Measurements from ENCODE around the gene KIAA0753.

Gene KIAA0753

GRCh38 chr17:6641247-6641863 lies 844 bp upstream of the KIAA0753 start:
- Mint-ChIP-seq H3K36me3 (peaks cover 7 to 30% of the 10 kb centered on the region in 2 donors), H3K27me3 (no peaks in the 10 kb centered on the region), H3K4me1 (peaks cover 43 to 58% of the 10 kb centered on the region in 2 donors), H3K4me3 (peak overlapping the region; percentile 96 to 98), H3K9me3 (no peaks in the 10 kb centered on the region), H3K27ac (peak overlapping the region; percentile 99)
- peak; percentile 8 to 12 for ATAC-seq (replicated peaks)
- DNase-seq = no peak

DNA sequence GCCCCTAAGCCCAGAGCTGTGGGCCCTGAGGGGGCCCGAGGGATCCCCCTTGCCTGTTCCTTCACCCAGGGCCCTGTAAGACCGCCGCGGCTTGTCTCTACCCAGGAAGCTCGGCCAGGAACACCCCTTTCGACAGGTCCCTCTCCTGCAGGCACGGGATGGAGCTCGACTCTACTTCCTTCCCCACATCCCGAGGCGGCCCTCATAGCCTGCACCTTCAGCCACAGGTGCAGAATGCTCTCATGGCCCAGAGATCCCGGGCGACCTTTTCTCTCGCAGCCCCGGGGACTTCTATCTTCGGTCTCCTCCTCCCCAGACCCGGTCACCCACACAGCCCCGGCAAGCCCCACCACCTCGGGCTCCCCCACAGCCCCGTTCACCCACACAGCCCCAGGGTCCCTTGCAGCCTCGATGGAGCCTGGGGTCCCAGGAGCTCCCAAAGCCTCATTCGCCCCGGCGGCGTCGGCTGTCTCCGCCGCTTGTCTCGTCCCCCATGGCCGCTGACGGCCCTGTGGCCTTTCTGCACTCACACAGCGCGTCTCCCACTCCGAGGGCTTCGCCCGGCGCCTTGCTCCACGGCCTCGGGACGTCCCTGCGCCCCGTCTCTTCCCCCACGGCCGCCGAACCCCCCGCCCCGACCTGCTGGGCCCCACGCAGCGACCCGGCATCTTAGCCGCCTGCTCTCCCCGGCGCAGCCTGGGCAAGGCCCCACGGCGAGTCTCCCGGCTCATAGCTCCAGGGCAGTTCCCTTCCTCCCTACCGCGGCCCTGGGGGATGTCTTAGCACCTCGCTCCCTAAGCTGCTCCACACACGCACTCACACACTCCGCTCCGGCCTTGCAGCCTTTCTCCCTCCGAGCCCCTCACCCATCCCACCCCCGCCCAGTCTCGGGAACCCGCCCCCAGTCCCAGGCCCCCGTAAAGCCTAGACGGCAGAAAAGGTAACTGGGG lies 650 bp downstream of the KIAA0753 start:
- no peaks in the 10 kb centered on the region for H3K27me3 Mint-ChIP-seq
- H3K27ac Mint-ChIP-seq = peak overlapping the region; percentile 99
- peak overlapping the region; percentile 96 to 98 for H3K4me3 Mint-ChIP-seq
- H3K9me3 Mint-ChIP-seq = no peaks in the 10 kb centered on the region
- peaks cover 5 to 23% of the 10 kb centered on the region in 2 donors for H3K36me3 Mint-ChIP-seq
- DNase-seq (no peak), ATAC-seq (replicated peaks) (peak; percentile 52 to 53)
- peaks cover 39 to 52% of the 10 kb centered on the region in 2 donors for H3K4me1 Mint-ChIP-seq

DNA sequence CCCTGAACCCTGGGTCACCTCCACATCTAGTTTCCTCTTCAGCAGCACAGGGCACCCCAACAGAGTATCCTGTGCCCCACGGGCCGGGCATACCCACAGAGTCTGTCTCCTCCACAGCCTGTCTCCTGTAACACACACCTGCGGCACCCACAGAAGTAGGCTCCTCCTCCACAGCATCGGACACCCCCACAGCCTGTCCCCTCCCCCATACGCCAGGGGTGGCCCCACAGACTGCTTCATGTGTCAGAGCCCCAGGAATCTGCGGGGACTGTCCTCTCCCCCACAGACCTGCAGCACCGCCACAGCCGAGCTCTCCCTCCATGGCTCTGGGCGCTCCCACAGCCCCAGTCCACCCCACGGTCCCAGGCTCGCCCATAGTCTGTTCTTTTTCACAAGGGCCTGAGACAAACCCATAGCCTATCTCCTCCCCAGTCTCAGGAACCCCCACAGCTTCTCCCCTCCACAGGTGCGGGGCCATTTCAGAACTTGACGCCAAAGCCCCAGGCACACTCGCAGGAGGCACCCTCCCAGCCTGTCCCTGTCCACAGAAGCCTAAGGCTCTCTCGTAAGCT lies 1.4 kb downstream of the KIAA0753 start:
- Mint-ChIP-seq H3K36me3 (peaks cover 11 to 23% of the 10 kb centered on the region in 2 donors), H3K27me3 (no peaks in the 10 kb centered on the region), H3K4me3 (peak overlapping the region; percentile 96 to 98), H3K9me3 (no peaks in the 10 kb centered on the region), H3K27ac (peak overlapping the region; percentile 99), H3K4me1 (peaks cover 37 to 45% of the 10 kb centered on the region in 2 donors)
- ATAC-seq (replicated peaks) (no peak), DNase-seq (no peak)

GRCh38 chr17:6638046-6638908 lies 2.2 kb downstream of the KIAA0753 start:
- peaks cover 35 to 42% of the 10 kb centered on the region in 2 donors for H3K4me1 Mint-ChIP-seq
- peaks cover 17 to 27% of the 10 kb centered on the region in 2 donors for H3K36me3 Mint-ChIP-seq
- peak overlapping the region; percentile 9 to 96 for H3K4me3 Mint-ChIP-seq
- DNase-seq (no peak), ATAC-seq (replicated peaks) (no peak)
- H3K27me3 Mint-ChIP-seq = no peaks in the 10 kb centered on the region
- H3K9me3 Mint-ChIP-seq = no peaks in the 10 kb centered on the region
- H3K27ac Mint-ChIP-seq = peak overlapping the region; percentile 86

- H3K4me1 Mint-ChIP-seq = peaks cover 35 to 42% of the 10 kb centered on the region in 2 donors
These were observed 3.1 kb downstream of the KIAA0753 start for GRCh38 chr17:6637458-6637840.

GRCh38 chr17:6636616-6637457 lies 3.7 kb downstream of the KIAA0753 start:
- no peak for ATAC-seq (replicated peaks)
- H3K4me3 Mint-ChIP-seq = peak overlapping the region in 1 of 2 donors; percentile 44
- H3K9me3 Mint-ChIP-seq = no peaks in the 10 kb centered on the region
- peak overlapping the region; percentile 67 for H3K27ac Mint-ChIP-seq
- no peak for DNase-seq
- peaks cover 35 to 42% of the 10 kb centered on the region in 2 donors for H3K4me1 Mint-ChIP-seq
- H3K27me3 Mint-ChIP-seq = no peaks in the 10 kb centered on the region
- peaks cover 27 to 40% of the 10 kb centered on the region in 2 donors for H3K36me3 Mint-ChIP-seq

More at GRCh38 chr17:6637458-6637840, 3.1 kb downstream of the KIAA0753 start:
- Mint-ChIP-seq H3K9me3 (no peaks in the 10 kb centered on the region), H3K27me3 (no peaks in the 10 kb centered on the region), H3K4me3 (peak overlapping the region in 1 of 2 donors; percentile 44), H3K27ac (no peak overlapping the region), H3K36me3 (peaks cover 21 to 35% of the 10 kb centered on the region in 2 donors)
- DNase-seq = no peak
- no peak for ATAC-seq (replicated peaks)

GRCh38 chr17:6636105-6636504 lies 4.4 kb downstream of the KIAA0753 start:
- no peaks in the 10 kb centered on the region for H3K27me3 Mint-ChIP-seq
- no peak for DNase-seq
- H3K9me3 Mint-ChIP-seq = no peaks in the 10 kb centered on the region
- ATAC-seq (replicated peaks) = no peak
- peaks cover 31 to 36% of the 10 kb centered on the region in 2 donors for H3K4me1 Mint-ChIP-seq
- H3K36me3 Mint-ChIP-seq = peaks cover 32 to 45% of the 10 kb centered on the region in 2 donors
- no peak overlapping the region for H3K27ac Mint-ChIP-seq
- H3K4me3 Mint-ChIP-seq = no peak overlapping the region

GRCh38 chr17:6633263-6633662 lies 7.2 kb downstream of the KIAA0753 start:
- H3K27me3 Mint-ChIP-seq = no peaks in the 10 kb centered on the region
- DNase-seq = no peak
- peaks cover 17% of the 10 kb centered on the region in 2 donors for H3K4me1 Mint-ChIP-seq
- H3K4me3 Mint-ChIP-seq = no peak overlapping the region
- peaks cover 35 to 58% of the 10 kb centered on the region in 2 donors for H3K36me3 Mint-ChIP-seq
- H3K27ac Mint-ChIP-seq = no peak overlapping the region
- no peaks in the 10 kb centered on the region for H3K9me3 Mint-ChIP-seq
- ATAC-seq (replicated peaks) = no peak

- ATAC-seq (replicated peaks) (no peak), DNase-seq (no peak)
- H3K9me3 Mint-ChIP-seq = no peaks in the 10 kb centered on the region
- H3K36me3 Mint-ChIP-seq = peaks cover 36 to 63% of the 10 kb centered on the region in 2 donors
- H3K4me3 Mint-ChIP-seq = no peak overlapping the region
- H3K4me1 Mint-ChIP-seq = peaks cover 10 to 11% of the 10 kb centered on the region in 2 donors
- no peak overlapping the region for H3K27ac Mint-ChIP-seq
- no peaks in the 10 kb centered on the region for H3K27me3 Mint-ChIP-seq
These were observed 8.0 kb downstream of the KIAA0753 start for GRCh38 chr17:6632530-6632929.

- DNase-seq = no peak
- peaks cover 44 to 72% of the 10 kb centered on the region in 2 donors for H3K36me3 Mint-ChIP-seq
These were observed 10.1 kb downstream of the KIAA0753 start for GRCh38 chr17:6630390-6630789.

GRCh38 chr17:6627019-6627418 lies 13.5 kb downstream of the KIAA0753 start:
- no peak for ATAC-seq (replicated peaks)
- Mint-ChIP-seq H3K27ac (no peak overlapping the region), H3K9me3 (no peaks in the 10 kb centered on the region), H3K4me3 (no peak overlapping the region), H3K4me1 (peaks cover 0 to 2% of the 10 kb centered on the region in 2 donors), H3K27me3 (no peaks in the 10 kb centered on the region), H3K36me3 (peaks cover 26 to 48% of the 10 kb centered on the region in 2 donors)
- no peak for DNase-seq

More at GRCh38 chr17:6630390-6630789, 10.1 kb downstream of the KIAA0753 start:
- Mint-ChIP-seq H3K27ac (no peak overlapping the region), H3K27me3 (no peaks in the 10 kb centered on the region), H3K4me3 (no peak overlapping the region), H3K9me3 (no peaks in the 10 kb centered on the region), H3K4me1 (peaks cover 0 to 2% of the 10 kb centered on the region in 2 donors)
- no peak for ATAC-seq (replicated peaks)

- no peaks in the 10 kb centered on the region for H3K9me3 Mint-ChIP-seq
- H3K4me3 Mint-ChIP-seq = no peak overlapping the region
- H3K4me1 Mint-ChIP-seq = peaks cover 0 to 2% of the 10 kb centered on the region in 2 donors
- no peaks in the 10 kb centered on the region for H3K27me3 Mint-ChIP-seq
- DNase-seq = no peak
- peaks cover 24 to 47% of the 10 kb centered on the region in 2 donors for H3K36me3 Mint-ChIP-seq
- H3K27ac Mint-ChIP-seq = no peak overlapping the region
- no peak for ATAC-seq (replicated peaks)
These were observed 13.9 kb downstream of the KIAA0753 start for GRCh38 chr17:6626616-6627015.

DNA sequence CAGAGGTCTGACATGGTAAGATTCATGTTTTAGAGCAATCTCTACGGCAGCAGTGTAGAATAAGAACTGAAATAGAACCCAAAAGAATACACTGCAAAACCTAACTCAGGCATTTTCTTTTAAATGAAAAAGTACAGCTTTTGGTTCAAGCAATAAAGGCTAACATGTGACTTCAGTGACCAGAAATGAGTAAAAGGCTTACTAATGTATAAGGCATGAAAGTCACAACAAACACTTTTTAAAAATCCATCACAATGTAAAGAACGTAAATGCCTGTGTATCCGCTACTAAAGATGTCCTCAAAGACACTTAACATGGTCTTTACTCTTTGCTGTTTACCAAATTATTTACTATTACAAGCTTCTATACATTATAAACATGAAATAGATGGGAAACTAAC lies 16.6 kb downstream of the KIAA0753 start:
- H3K4me3 Mint-ChIP-seq = no peak overlapping the region
- no peaks in the 10 kb centered on the region for H3K4me1 Mint-ChIP-seq

More for the DNA sequence above, 16.6 kb downstream of the KIAA0753 start:
- Mint-ChIP-seq H3K27ac (no peak overlapping the region), H3K36me3 (peaks cover 17 to 41% of the 10 kb centered on the region in 2 donors), H3K9me3 (no peaks in the 10 kb centered on the region), H3K27me3 (no peaks in the 10 kb centered on the region)
- DNase-seq (no peak), ATAC-seq (replicated peaks) (no peak)
